Measurements from ENCODE around the gene DLL4. TPM values are rescaled to one million over a fixed set of nuclear protein-coding genes. Genes with fewer than 3 reads are reported as not detected.
"Not testable (repeated sequence)": the region's sequence is repeated elsewhere in the genome, so short reads cannot be mapped to it uniquely, and the experiment has no call there.

Gene DLL4
- total RNA-seq, 1 donor from 2014 or later = 15.2 TPM

- peak; percentile 71 for DNase-seq (ENCODE audit: low spot score)
These were observed 12.6 kb downstream of the DLL4 start for GRCh38 chr15:40941528-40942336.

- DNase-seq (ENCODE audit: low spot score) = no peak
These were observed 13.3 kb downstream of the DLL4 start for GRCh38 chr15:40942337-40942854.

DNA sequence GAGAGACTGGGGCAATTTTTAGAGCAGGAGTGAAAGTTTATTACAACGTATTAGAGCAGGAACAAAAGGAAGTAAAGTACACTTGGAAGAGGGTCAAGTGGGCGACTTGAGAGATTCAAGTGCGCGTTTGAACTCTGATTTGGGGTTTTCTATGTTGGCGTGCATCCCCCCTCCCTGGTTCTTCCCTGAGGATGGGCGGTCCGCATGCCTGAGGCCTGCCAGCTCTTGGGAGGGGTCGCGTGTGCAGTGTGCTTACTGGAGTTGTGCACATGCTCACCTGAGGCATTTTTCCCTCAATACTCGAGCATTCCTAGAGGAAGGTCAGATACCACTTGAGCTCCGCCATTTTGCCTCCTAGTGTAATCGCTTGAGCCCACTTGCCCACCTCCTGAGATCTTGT, 13.7 kb downstream of the DLL4 start:
- DNase-seq (ENCODE audit: low spot score) = no peak

GRCh38 chr15:40943764-40944365, 14.7 kb downstream of the DLL4 start:
- no peak for DNase-seq (ENCODE audit: low spot score)

- DNase-seq (ENCODE audit: low spot score) = no peak
These were observed 15.6 kb downstream of the DLL4 start for GRCh38 chr15:40944510-40945296.

DNA sequence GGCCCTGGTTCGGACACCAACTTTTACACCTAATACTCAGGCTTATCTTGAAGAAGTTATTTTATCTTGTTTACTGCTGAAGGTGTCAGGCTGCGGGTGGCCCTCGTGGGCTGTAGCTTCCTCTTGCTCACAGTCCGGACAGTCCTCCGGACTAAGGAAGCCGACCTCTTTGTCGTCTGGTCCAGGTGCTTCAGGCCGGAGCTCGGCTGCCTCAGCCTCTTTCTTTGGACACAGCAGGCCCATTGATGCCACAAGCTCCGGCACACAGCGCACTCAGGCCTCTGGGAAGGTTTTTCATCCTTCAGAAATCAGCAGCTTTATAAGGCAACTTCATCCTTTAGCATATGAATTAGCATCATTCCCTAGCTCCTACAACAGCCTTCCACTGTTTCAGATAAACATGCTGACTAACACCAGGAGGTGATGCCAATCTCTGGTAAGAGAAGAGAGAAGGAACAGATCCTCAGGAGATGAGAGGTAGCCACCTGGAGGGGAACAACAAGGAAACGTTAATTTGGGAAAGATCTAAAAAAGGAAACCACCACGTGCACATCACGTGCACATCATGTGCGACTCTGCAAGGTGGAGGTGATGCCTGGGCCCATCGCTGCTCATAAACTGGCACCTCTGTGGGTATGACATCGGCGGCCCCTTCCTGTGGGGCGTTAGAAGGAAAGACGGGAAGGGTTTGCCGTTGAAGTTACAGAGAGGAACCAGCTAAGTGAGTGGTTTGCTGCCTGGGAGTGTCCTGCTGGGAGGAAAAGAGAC, 19.8 kb downstream of the DLL4 start:
- DNase-seq (ENCODE audit: low spot score) = no peak

- DNase-seq (ENCODE audit: low spot score) = no peak
These were observed 20.6 kb downstream of the DLL4 start for GRCh38 chr15:40949756-40950207.

- no peak for DNase-seq (ENCODE audit: low spot score)
These were observed 22.6 kb downstream of the DLL4 start for GRCh38 chr15:40951764-40952163.

DNA sequence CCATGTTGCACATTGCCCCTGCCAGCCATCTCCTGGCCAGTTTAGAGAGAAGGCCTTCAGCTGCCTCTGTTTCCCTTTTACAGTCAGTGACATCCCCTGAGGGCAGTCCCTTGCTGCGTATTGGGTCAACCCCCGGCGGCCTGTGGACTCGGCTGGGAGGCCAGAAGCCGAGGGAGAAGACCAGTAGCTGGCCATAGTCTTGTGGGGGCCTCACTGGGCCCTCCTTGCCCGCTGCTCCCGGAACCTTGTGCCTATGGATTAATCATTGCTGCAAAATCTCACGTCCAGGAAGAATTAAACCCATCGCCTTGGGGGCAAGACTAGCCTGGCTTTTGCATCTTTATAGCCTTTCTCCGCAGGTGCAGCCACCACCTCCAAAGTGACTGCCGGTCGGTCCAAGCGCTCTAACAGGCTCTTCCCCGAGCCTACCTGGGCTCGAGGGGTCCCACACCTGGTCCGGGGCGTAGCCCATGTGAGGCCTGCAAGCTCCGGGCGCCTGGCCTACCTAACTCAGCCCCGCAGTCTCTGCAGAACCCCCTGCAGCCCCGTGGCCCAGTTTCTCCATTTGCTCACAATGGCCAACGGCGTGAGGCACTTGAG, 23.3 kb downstream of the DLL4 start:
- DNase-seq (ENCODE audit: low spot score) = no peak

DNA sequence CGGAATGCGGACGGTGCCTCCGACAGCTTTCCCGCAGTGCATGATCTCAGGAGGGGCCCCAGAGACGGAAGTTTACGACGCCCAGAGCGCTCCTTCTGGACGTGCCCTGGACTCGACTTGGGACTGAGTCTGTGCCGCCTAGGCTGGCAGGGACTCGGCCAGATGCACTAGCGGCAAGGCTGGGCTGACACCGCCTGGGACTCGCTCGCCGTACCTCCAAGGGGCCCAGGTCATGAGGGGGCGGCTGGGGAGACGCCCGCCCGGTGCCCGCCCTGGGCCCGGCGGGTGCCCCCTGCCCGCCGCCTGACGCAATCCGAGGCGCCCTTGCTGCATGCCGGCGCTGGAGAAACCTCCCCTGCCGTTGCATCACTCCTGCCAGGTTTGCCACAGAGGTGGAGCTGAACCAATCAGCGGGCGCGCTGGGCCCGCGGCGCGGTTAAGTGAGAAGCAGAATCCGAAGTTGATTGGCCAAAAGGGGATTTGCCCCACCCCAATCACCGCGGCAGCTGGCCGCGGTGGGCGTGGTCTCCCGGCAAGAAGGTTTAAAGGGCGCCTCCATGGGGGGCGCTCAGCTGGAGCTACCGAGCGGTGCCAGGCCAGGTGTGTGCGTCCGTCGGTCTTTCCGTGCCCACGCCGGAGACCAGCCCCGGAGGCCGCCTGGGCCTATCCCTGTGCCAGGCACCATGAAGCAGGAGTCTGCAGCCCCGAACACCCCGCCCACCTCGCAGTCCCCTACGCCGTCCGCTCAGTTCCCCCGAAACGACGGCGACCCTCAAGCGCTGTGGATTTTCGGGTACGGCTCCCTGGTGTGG, 24.0 kb downstream of the DLL4 start, which contains the start of gene CHAC1:
CHAC1 (plus strand) TSS at position 571 of the 812 bp plus-strand sequence; CDS start at position 684, 113 bp downstream.
- DNase-seq (ENCODE audit: low spot score) = peak; percentile 95

DNA sequence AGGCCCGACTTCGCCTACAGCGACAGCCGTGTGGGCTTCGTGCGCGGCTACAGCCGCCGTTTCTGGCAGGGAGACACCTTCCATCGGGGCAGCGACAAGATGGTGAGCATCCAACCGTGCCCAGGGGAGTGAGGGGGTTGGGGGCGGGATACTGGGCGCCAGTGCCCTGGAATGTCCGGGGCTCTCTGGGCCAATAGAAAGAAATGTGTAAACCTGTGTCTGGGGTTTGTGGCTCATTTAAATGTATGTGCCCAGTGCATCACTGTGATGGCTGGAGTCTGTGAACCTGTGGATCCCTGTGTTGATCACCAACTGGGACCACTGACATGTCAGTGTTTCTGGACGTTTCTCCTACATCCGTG, 24.6 kb downstream of the DLL4 start:
- no peak for DNase-seq (ENCODE audit: low spot score)

GRCh38 chr15:40954158-40954848, 25.2 kb downstream of the DLL4 start:
- DNase-seq (ENCODE audit: low spot score) = not testable (repeated sequence)

DNA sequence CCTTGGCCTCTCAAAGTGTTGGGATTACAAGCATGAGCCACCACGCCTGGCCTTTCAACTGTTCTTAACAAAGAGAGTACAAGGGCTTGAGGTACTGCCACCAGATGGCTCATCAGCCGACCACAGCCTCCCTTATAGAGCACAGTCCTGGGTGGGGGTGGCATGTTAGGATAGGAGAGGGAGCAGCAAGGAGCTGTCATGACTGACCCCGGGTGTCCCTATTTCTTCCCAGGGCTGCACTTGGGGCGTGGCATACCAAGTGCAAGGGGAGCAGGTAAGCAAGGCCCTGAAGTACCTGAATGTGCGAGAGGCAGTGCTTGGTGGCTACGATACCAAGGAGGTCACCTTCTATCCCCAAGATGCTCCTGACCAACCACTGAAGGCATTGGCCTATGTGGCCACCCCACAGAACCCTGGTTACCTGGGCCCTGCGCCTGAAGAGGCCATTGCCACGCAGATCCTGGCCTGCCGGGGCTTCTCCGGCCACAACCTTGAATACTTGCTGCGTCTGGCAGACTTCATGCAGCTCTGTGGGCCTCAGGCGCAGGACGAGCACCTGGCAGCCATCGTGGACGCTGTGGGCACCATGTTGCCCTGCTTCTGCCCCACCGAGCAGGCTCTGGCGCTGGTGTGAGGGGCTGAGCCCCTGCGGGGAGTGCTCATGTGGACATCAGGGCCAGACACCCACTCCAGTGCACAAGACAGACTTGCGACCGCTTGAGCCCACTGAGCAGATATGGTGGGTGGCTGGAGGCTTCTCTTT, 26.2 kb downstream of the DLL4 start:
- no peak for DNase-seq (ENCODE audit: low spot score)

DNA sequence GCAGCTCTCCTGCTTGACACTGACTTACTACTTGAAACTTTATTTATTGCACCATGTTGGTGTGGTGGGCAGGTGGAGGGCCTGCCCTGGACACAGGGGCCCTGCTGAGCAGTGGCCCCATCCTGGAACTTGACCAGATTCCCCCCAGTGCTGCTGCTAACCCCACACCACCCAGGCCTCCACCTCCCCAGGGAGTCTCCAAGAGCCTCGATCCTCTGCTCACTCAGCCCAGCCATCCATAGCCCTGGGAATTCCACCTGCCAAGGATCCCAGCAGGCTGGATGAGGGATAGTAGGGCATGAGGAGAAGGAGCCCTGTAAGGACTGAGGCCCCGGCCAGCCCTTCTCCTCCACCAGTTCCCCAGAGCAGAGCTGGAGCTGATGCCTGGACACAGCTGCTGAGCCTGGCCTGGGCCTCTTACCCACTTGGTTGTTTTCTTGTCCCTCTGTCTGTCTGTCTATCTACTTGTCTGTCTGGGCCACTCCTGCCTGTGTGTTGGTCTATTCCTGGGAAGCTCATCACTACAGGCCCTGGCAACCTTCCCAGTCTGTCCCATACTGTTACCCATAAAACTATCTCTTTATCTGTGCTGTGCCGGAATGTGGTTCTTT, 26.9 kb downstream of the DLL4 start:
- no peak for DNase-seq (ENCODE audit: low spot score)

GRCh38 chr15:40956541-40956982, 27.4 kb downstream of the DLL4 start:
- DNase-seq (ENCODE audit: low spot score) = no peak

- DNase-seq (ENCODE audit: low spot score) = no peak
These were observed 28.0 kb downstream of the DLL4 start for GRCh38 chr15:40957041-40957555.

GRCh38 chr15:40957581-40958051, 28.5 kb downstream of the DLL4 start:
- DNase-seq (ENCODE audit: low spot score) = peak; percentile 81

- DNase-seq (ENCODE audit: low spot score) = no peak
These were observed 29.0 kb downstream of the DLL4 start for GRCh38 chr15:40958146-40958545.
